Measurements from ENCODE around the gene LMBR1.

DNA sequence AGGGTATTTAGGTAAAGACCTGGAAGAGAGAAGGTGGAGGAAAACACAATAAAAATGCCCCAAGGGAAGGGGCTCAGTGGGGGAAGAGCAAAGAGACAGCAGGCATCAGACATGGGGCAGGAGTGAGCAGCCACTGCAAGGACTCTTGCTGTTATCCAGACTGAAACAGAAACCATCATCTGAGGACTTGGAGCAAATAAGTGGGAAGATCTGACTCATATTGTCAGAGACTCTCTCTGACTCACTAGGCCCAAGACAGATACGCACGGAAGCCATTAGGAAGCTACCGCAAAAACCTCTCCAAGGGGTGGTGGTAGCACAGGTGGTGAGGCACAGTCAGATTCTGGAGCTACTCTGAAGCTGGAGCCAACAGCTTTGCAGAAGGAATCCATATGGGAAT is 141.7 kb downstream of the LMBR1 start:
- TF ChIP-seq POLR2AphosphoS5 (IDR thresholded peaks at IDR 0.05; ENCODE audit: low read depth, low read length) (no peak), POLR2A (IDR thresholded peaks at IDR 0.05; ENCODE audit: low read depth, low read length) (no peak), TAF1 (IDR thresholded peaks at IDR 0.05; ENCODE audit: low read depth, low read length) (no peak), PAX5 (IDR thresholded peaks at IDR 0.05; ENCODE audit: insufficient read depth, low read length, severe bottlenecking) (no peak), SPI1 (IDR thresholded peaks at IDR 0.05; ENCODE audit: low read depth, low read length) (no peak), POU2F2 (IDR thresholded peaks at IDR 0.05; ENCODE audit: low read depth, low read length) (no peak)

All from GM12891 (cell line).